Measurements from ENCODE around the gene CDKN2C.

CDKN2C gene

GRCh38 chr1:50972766-50973165, 2.7 kb downstream of the CDKN2C start:
- no peaks in the 10 kb centered on the region for H3K36me3 Mint-ChIP-seq
- H3K27ac Mint-ChIP-seq, result no peak overlapping the region
- peaks cover 22% of the 10 kb centered on the region for H3K27me3 Mint-ChIP-seq
- peaks cover 33% of the 10 kb centered on the region for H3K4me1 Mint-ChIP-seq (ENCODE audit: low read depth)
- no peaks in the 10 kb centered on the region for H3K9me3 Mint-ChIP-seq (ENCODE audit: low read depth)
- H3K4me3 Mint-ChIP-seq, result no peak overlapping the region

GRCh38 chr1:50973255-50973654, 3.2 kb downstream of the CDKN2C start:
- no peak overlapping the region for H3K27ac Mint-ChIP-seq
- H3K9me3 Mint-ChIP-seq (ENCODE audit: low read depth), result no peaks in the 10 kb centered on the region
- H3K27me3 Mint-ChIP-seq, result peaks cover 22% of the 10 kb centered on the region
- peaks cover 32% of the 10 kb centered on the region for H3K4me1 Mint-ChIP-seq (ENCODE audit: low read depth)
- no peaks in the 10 kb centered on the region for H3K36me3 Mint-ChIP-seq
- no peak overlapping the region for H3K4me3 Mint-ChIP-seq

- H3K36me3 Mint-ChIP-seq, result no peaks in the 10 kb centered on the region
- H3K27ac Mint-ChIP-seq, result no peak overlapping the region
- peaks cover 27% of the 10 kb centered on the region for H3K27me3 Mint-ChIP-seq
- no peaks in the 10 kb centered on the region for H3K9me3 Mint-ChIP-seq (ENCODE audit: low read depth)
- peaks cover 37% of the 10 kb centered on the region for H3K4me1 Mint-ChIP-seq (ENCODE audit: low read depth)
- no peak overlapping the region for H3K4me3 Mint-ChIP-seq
Observed at GRCh38 chr1:50973875-50974617, 4.0 kb downstream of the CDKN2C start.

- Mint-ChIP-seq H3K9me3 (ENCODE audit: low read depth) (no peaks in the 10 kb centered on the region), H3K27ac (no peak overlapping the region), H3K27me3 (peaks cover 31% of the 10 kb centered on the region), H3K4me1 (ENCODE audit: low read depth) (peaks cover 41% of the 10 kb centered on the region), H3K4me3 (no peak overlapping the region), H3K36me3 (no peaks in the 10 kb centered on the region)
Observed at GRCh38 chr1:50974618-50974935, 4.5 kb downstream of the CDKN2C start.

DNA sequence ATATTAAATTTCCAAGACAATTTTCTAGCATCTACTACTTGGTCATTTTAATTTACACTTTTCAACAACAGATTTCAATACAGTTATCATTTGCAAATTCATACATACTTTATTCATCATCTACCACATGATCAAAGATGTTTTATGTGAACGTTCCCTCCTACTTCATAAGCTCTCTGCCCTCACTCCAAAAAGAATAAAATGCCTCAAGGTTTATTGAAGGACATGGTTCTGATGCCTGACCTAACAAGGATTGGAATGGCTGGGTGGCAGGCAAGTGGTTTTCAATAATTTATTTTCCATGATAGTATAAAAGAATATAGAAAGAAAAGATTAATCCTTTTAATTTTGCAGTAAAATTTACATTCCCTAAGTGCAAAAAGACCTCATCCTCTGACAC, 5.4 kb downstream of the CDKN2C start:
- no peak overlapping the region for H3K27ac Mint-ChIP-seq
- no peaks in the 10 kb centered on the region for H3K36me3 Mint-ChIP-seq
- peaks cover 34% of the 10 kb centered on the region for H3K4me1 Mint-ChIP-seq (ENCODE audit: low read depth)
- no peak overlapping the region for H3K4me3 Mint-ChIP-seq
- peaks cover 29% of the 10 kb centered on the region for H3K27me3 Mint-ChIP-seq
- H3K9me3 Mint-ChIP-seq (ENCODE audit: low read depth), result no peaks in the 10 kb centered on the region

GRCh38 chr1:50976111-50976889, 6.3 kb downstream of the CDKN2C start:
- Mint-ChIP-seq H3K4me3 (peak overlapping the region; percentile 80), H3K27me3 (peaks cover 27% of the 10 kb centered on the region), H3K9me3 (ENCODE audit: low read depth) (no peaks in the 10 kb centered on the region), H3K27ac (no peak overlapping the region), H3K4me1 (ENCODE audit: low read depth) (peaks cover 25% of the 10 kb centered on the region), H3K36me3 (no peaks in the 10 kb centered on the region)

GRCh38 chr1:50976890-50977574, 7.0 kb downstream of the CDKN2C start:
- peaks cover 27% of the 10 kb centered on the region for H3K27me3 Mint-ChIP-seq
- no peaks in the 10 kb centered on the region for H3K9me3 Mint-ChIP-seq (ENCODE audit: low read depth)
- H3K4me1 Mint-ChIP-seq (ENCODE audit: low read depth), result peaks cover 22% of the 10 kb centered on the region
- peak overlapping the region; percentile 80 for H3K4me3 Mint-ChIP-seq
- H3K36me3 Mint-ChIP-seq, result no peaks in the 10 kb centered on the region
- H3K27ac Mint-ChIP-seq, result no peak overlapping the region

- Mint-ChIP-seq H3K36me3 (no peaks in the 10 kb centered on the region), H3K27me3 (peaks cover 27% of the 10 kb centered on the region), H3K4me1 (ENCODE audit: low read depth) (peaks cover 20% of the 10 kb centered on the region), H3K27ac (no peak overlapping the region), H3K9me3 (ENCODE audit: low read depth) (no peaks in the 10 kb centered on the region), H3K4me3 (peak overlapping the region; percentile 80)
Observed at GRCh38 chr1:50977575-50978143, 7.6 kb downstream of the CDKN2C start.

DNA sequence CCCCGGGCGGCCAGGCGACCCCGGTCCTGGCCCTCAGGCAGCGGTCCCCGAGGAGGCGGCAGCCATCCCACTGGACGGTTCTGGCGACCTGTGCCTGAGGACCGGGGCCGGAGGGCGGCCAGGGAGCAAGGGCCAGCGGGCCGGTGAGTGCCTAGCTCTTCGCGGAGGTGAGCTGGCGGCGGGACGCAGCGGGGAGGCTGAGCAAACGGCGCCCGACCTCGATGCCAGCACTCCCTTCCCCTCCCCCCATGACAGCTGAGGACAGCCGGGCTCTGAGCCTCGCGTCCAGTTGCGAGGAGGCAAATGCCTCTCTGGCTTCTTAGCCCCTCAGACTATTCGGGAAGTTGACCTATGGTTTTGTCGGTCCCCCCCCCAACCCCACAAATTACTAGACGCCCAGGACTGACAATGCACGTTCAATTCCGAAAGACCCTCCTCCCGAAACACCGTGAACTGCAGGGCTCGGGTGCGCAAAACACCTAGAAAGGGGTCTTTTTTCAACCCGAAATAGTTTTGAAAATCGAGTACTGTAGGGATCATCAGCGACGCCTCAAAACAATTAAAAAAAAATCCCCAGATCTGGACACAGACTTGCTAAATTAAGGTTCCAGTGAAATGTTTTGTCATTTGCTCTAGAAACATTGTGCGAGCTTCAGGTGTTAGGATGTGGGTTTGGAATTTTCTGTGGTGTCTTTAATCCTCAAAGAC, 8.3 kb downstream of the CDKN2C start:
- Mint-ChIP-seq H3K27me3 (peaks cover 27% of the 10 kb centered on the region), H3K36me3 (no peaks in the 10 kb centered on the region), H3K4me3 (peak overlapping the region; percentile 86), H3K9me3 (ENCODE audit: low read depth) (no peaks in the 10 kb centered on the region), H3K27ac (no peak overlapping the region), H3K4me1 (ENCODE audit: low read depth) (peaks cover 20% of the 10 kb centered on the region)

DNA sequence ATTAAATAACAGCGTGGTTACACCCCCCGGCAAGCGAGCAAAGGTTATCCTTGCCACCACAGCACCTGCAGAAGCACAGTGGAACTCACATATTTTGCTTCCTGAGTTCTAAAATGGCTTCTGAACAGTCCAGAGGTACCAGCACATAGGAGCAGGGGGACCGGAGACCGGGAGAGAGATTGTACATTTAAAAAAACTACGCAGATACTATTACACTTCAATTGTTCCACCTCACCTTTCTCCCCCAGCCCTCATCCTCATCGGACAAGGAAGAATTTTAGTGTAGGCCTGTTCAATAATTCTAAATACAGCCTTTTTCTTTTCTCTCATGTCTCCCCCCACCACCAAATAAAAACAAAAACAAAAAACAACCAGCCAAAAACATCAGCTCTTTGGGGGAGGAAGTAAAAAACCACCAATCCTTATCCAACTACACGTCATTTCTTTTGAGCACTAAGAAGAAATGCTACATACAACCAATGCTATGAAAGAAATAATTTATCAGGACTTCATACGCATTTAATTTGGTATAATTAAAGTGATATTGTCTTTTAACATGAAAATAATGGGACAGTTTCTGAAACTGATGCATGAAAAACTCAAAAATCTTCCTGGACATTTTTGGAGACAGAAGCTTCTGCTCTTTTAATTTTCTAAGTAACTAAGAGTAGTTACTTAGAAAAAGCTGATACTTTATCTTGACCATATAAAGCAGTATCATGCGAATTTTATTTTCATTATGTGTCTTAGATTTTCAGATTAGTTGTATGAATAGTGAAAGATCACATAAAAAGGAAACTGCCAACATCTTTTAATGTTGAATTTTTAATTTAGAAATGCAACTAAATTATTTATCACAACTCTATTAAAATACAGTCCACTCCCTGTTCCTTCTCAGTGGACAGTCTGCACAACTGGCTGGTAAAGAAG, 9.1 kb downstream of the CDKN2C start:
- no peaks in the 10 kb centered on the region for H3K9me3 Mint-ChIP-seq (ENCODE audit: low read depth)
- H3K27me3 Mint-ChIP-seq, result peaks cover 25% of the 10 kb centered on the region
- no peak overlapping the region for H3K27ac Mint-ChIP-seq
- H3K36me3 Mint-ChIP-seq, result no peaks in the 10 kb centered on the region
- peak overlapping the region; percentile 86 for H3K4me3 Mint-ChIP-seq
- H3K4me1 Mint-ChIP-seq (ENCODE audit: low read depth), result peaks cover 20% of the 10 kb centered on the region

GRCh38 chr1:50979937-50980336, 9.9 kb downstream of the CDKN2C start:
- peak overlapping the region; percentile 14 for H3K4me3 Mint-ChIP-seq
- peaks cover 20% of the 10 kb centered on the region for H3K4me1 Mint-ChIP-seq (ENCODE audit: low read depth)
- H3K27me3 Mint-ChIP-seq, result peaks cover 20% of the 10 kb centered on the region
- no peak overlapping the region for H3K27ac Mint-ChIP-seq
- H3K36me3 Mint-ChIP-seq, result no peaks in the 10 kb centered on the region
- no peaks in the 10 kb centered on the region for H3K9me3 Mint-ChIP-seq (ENCODE audit: low read depth)

DNA sequence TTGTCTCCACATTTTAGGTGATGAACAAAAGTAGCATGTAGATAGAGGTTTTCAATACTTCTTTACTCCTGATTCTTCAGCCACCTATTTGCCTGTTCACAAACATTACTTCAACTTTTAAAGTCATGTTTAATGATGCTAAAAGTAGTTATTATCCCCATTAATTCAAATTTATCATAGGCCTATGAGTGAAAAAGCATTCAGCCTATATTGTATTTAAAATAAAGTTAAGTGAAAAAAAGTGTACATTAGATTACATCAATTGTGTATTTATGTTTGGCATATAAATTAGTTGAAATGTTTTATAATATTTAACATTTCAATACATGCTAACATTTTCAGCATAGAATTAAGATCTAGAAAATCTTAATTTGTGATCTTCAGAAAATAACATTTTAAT, 10.5 kb downstream of the CDKN2C start:
- H3K4me3 Mint-ChIP-seq, result no peak overlapping the region
- no peaks in the 10 kb centered on the region for H3K36me3 Mint-ChIP-seq
- H3K27ac Mint-ChIP-seq, result no peak overlapping the region
- H3K4me1 Mint-ChIP-seq (ENCODE audit: low read depth), result peaks cover 20% of the 10 kb centered on the region
- H3K27me3 Mint-ChIP-seq, result peaks cover 19% of the 10 kb centered on the region
- no peaks in the 10 kb centered on the region for H3K9me3 Mint-ChIP-seq (ENCODE audit: low read depth)

DNA sequence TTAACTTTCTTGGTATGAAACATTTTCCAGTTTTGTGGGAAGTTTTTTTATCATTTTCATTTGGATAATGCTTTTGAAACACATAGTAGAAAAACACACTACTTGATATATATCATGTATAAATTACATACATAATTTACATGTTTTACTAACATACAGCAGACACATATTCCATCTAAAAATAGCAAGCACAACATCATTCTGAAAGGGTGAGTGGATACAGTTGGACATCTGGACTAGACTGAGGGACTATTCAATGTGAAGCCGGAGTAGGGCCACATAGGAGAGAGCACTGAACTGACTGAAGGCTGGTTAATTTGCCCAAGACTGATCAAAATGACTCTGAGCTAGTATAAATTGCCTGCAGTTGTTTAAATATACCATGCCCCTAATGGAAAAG, 11.7 kb downstream of the CDKN2C start:
- no peaks in the 10 kb centered on the region for H3K36me3 Mint-ChIP-seq
- H3K27me3 Mint-ChIP-seq, result peaks cover 11% of the 10 kb centered on the region
- H3K27ac Mint-ChIP-seq, result no peak overlapping the region
- peaks cover 12% of the 10 kb centered on the region for H3K4me1 Mint-ChIP-seq (ENCODE audit: low read depth)
- no peak overlapping the region for H3K4me3 Mint-ChIP-seq
- H3K9me3 Mint-ChIP-seq (ENCODE audit: low read depth), result no peaks in the 10 kb centered on the region

DNA sequence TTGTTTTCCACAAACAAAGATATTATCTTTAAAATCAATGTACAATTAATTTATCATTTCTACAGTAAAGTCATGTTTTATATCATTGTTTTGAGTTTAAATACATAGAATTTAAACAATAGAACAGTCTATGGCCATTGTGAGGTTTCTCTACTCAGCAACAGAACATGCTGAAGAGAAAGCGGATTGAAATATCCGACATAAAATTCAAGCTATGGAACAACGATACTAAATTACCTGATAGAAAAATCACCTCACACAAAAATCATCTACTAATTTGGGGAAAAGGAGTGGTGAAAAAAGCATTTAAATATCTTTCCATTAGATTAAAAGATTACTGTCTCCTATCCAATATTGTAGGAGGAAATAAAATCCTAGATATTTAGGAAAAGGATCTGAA, 12.6 kb downstream of the CDKN2C start:
- H3K4me3 Mint-ChIP-seq, result no peak overlapping the region
- H3K36me3 Mint-ChIP-seq, result no peaks in the 10 kb centered on the region
- H3K9me3 Mint-ChIP-seq (ENCODE audit: low read depth), result no peaks in the 10 kb centered on the region
- no peak overlapping the region for H3K27ac Mint-ChIP-seq
- peaks cover 10% of the 10 kb centered on the region for H3K4me1 Mint-ChIP-seq (ENCODE audit: low read depth)
- peaks cover 9% of the 10 kb centered on the region for H3K27me3 Mint-ChIP-seq

All from activated naive CD8-positive, alpha-beta T cell (primary cell).